HEK293 (cell line): ENCODE measurements around the gene GMDS.

ENCODE experiments used
- CTCF ChIA-PET: fragments of 350-600 bp; formaldehyde crosslinking; extraction: SDS; loops from one replicate; lab custom pipeline; 2021; ENCODE audit warnings: antibody characterized with exemption; lab: Yijun Ruan, JAX
- POLR2A ChIA-PET: fragments of 300-600 bp; formaldehyde crosslinking; extraction: SDS; loops from one replicate; lab custom pipeline; 2020; ENCODE audit warnings: antibody characterized with exemption, inconsistent platforms; lab: Yijun Ruan, JAX
- H3K27ac ChIP-seq: fragments of 200-500 bp; sonication (Bioruptor generic); 2 replicates; pipeline ENCODE4 v1.5.1; 2014; ENCODE audit warnings: low read depth, low read length, control low read depth, inconsistent platforms; ENCODE audit errors: extremely low read depth
- H3K36me3 ChIP-seq, 2 experiments: fragments of 200-500 bp in 1 of 2; sonication (Bioruptor generic) in 1 of 2; 1 replicate in 1 of 2; 2 replicates in 1 of 2; pipeline ENCODE4 v1.5.1; 2014 to 2017; ENCODE audit warnings: inconsistent platforms in 2 of 2, low read length in 2 of 2; ENCODE audit not compliant: control insufficient read depth in 2 of 2, insufficient read depth in 1 of 2
- H3K4me1 ChIP-seq: fragments of 200-500 bp; sonication (Bioruptor generic); 2 replicates; pipeline ENCODE4 v1.5.1; 2014; ENCODE audit warnings: mild to moderate bottlenecking, low read length, inconsistent platforms; ENCODE audit not compliant: control insufficient read depth, insufficient read depth
- H3K4me3 ChIP-seq: 2 replicates; pipeline ENCODE4 v1.5.1; 2011; ENCODE audit warnings: low read depth, mild to moderate bottlenecking, control low read depth, low read length, moderate library complexity
- H3K9me3 ChIP-seq: fragments of 200-500 bp; sonication (Bioruptor generic); 2 replicates; pipeline ENCODE4 v1.5.1; 2014; ENCODE audit warnings: low read depth, low read length, inconsistent platforms; ENCODE audit not compliant: control insufficient read depth, insufficient read depth
- FEZF1 ChIP-seq: fragments of 450-650 bp; formaldehyde crosslinking; IDR thresholded peaks from 2 replicates; pipeline ENCODE4 v1.5.1; 2016; ENCODE audit warnings: missing biosample characterization, missing genetic modification characterization
- HOXD13 ChIP-seq: sonication (generic); formaldehyde crosslinking; IDR thresholded peaks from 2 replicates; pipeline ENCODE4 v1.8.0; 2022; ENCODE audit warnings: missing genetic modification reagents, borderline replicate concordance
- IKZF3 ChIP-seq: fragments of 450-650 bp; IDR thresholded peaks from 2 replicates; pipeline ENCODE4 v1.5.0; 2018; ENCODE audit warnings: missing biosample characterization, mild to moderate bottlenecking, missing genetic modification characterization, moderate library complexity
- KLF10 ChIP-seq: fragments of 450-650 bp; IDR thresholded peaks from 2 replicates; pipeline ENCODE4 v1.5.1; 2018; ENCODE audit warnings: missing biosample characterization, mild to moderate bottlenecking, missing genetic modification characterization
- SETDB1 ChIP-seq: IDR thresholded peaks from one replicate; pipeline ENCODE4 v1.6.1; 2017; ENCODE audit warnings: mild to moderate bottlenecking, low read length, moderate library complexity, mixed read lengths; ENCODE audit not compliant: insufficient read length
- SP2 ChIP-seq: fragments of 450-650 bp; formaldehyde crosslinking; IDR thresholded peaks from 2 replicates; pipeline ENCODE4 v1.5.1; 2016; ENCODE audit warnings: missing biosample characterization, missing genetic modification characterization
- ZBTB17 ChIP-seq: fragments of 450-650 bp; formaldehyde crosslinking; IDR thresholded peaks from 2 replicates; pipeline ENCODE4 v1.5.1; 2016; ENCODE audit warnings: missing biosample characterization, missing genetic modification characterization
- ZEB2 ChIP-seq: fragments of 450-650 bp; formaldehyde crosslinking; IDR thresholded peaks from 2 replicates; pipeline ENCODE4 v1.5.1; 2016; ENCODE audit warnings: missing biosample characterization, missing genetic modification characterization
- ZNF114 ChIP-seq: fragments of 450-650 bp; formaldehyde crosslinking; IDR thresholded peaks from 2 replicates; pipeline ENCODE4 v1.5.0; 2017; ENCODE audit warnings: missing biosample characterization, missing genetic modification characterization
- ZNF335 ChIP-seq: fragments of 450-650 bp; formaldehyde crosslinking; conservative IDR thresholded peaks from 2 replicates; pipeline ENCODE4 v1.5.1; 2016; ENCODE audit warnings: missing biosample characterization, missing genetic modification characterization
- ZNF510 ChIP-seq: fragments of 450-650 bp; formaldehyde crosslinking; IDR thresholded peaks from 2 replicates; pipeline ENCODE4 v1.5.1; 2018; ENCODE audit warnings: mild to moderate bottlenecking, missing genetic modification characterization, missing biosample characterization; ENCODE audit not compliant: insufficient replicate concordance
- ZNF658 ChIP-seq: fragments of 450-650 bp; formaldehyde crosslinking; IDR thresholded peaks from 2 replicates; pipeline ENCODE4; 2016; ENCODE audit warnings: missing biosample characterization, missing genetic modification characterization
- ZNF76 ChIP-seq: fragments of 450-650 bp; formaldehyde crosslinking; IDR thresholded peaks from 2 replicates; pipeline ENCODE4; 2016; ENCODE audit warnings: low read depth, missing biosample characterization, missing genetic modification characterization, borderline replicate concordance
- ZNF791 ChIP-seq: fragments of 450-650 bp; formaldehyde crosslinking; IDR thresholded peaks from 2 replicates; pipeline ENCODE4 v1.5.1; 2016; ENCODE audit warnings: missing biosample characterization, missing genetic modification characterization
- ZSCAN30 ChIP-seq: fragments of 450-650 bp; IDR thresholded peaks from 2 replicates; pipeline ENCODE4 v1.5.1; 2018; ENCODE audit warnings: missing biosample characterization, mild to moderate bottlenecking, missing genetic modification characterization, moderate library complexity
- TF ChIP-seq, protein P1 (sequence below): fragments of 450-650 bp; formaldehyde crosslinking; IDR thresholded peaks from 2 replicates; pipeline ENCODE4 v1.5.1; 2016; ENCODE audit warnings: missing biosample characterization, missing genetic modification characterization
- TF ChIP-seq, protein P2 (sequence below): fragments of 450-650 bp; formaldehyde crosslinking; IDR thresholded peaks from 2 replicates; pipeline ENCODE4 v1.5.1; 2017; ENCODE audit warnings: missing biosample characterization, missing genetic modification characterization
- TF ChIP-seq, protein P3 (sequence below): fragments of 450-650 bp; formaldehyde crosslinking; IDR thresholded peaks from 2 replicates; pipeline ENCODE4 v1.5.1; 2016; ENCODE audit warnings: missing biosample characterization, missing genetic modification characterization
- TF ChIP-seq, protein P4 (sequence below): fragments of 450-650 bp; formaldehyde crosslinking; IDR thresholded peaks from 2 replicates; pipeline ENCODE4 v1.5.1; 2017; ENCODE audit warnings: missing biosample characterization, missing genetic modification characterization
- TF ChIP-seq, protein P5 (sequence below): fragments of 450-650 bp; formaldehyde crosslinking; IDR thresholded peaks from 2 replicates; pipeline ENCODE4 v1.5.1; 2016; ENCODE audit warnings: missing biosample characterization, missing genetic modification characterization
- TF ChIP-seq, protein P6 (sequence below): fragments of 450-650 bp; formaldehyde crosslinking; IDR thresholded peaks from 2 replicates; pipeline ENCODE4 v1.5.1; 2017; ENCODE audit warnings: missing biosample characterization, missing genetic modification characterization
- TF ChIP-seq, protein P7 (sequence below): IDR thresholded peaks from 2 replicates; pipeline ENCODE4 v1.6.1; 2011; ENCODE audit warnings: mild to moderate bottlenecking, low read depth, low read length, borderline replicate concordance

The GMDS gene

DNA sequence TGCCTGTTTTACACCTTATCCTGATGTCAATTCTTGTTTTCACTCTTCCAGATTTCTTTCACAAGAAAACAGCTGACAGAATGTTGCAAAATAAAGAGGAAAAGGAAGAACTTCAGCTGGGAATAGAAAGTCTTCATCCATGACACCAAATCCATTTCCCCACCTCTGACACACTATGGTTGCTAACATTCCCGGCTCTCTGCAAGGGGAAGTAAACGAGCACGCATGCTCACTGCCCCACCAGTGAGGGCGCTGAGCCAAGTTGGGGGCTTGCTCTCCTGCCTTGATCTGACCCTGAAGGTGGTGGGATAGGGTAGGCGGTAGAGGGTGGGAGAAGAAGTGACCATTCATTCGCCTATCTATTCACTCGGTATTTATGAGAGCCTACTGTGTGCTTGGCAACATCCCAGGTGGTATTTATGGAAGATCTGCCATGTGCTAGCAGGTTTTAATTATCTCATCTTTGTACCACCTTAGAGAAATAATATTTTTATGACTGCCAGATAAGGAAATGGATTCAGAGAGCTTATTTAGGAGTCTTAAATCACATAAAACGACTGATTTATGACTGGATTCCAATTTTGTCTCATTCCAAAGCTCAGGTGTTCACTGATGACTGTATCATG is 429.5 kb downstream of the GMDS start (continued):
- no peak for TF ChIP-seq ZNF76 (tag by site-specific recombination)
- TF ChIP-seq, protein P1, sequence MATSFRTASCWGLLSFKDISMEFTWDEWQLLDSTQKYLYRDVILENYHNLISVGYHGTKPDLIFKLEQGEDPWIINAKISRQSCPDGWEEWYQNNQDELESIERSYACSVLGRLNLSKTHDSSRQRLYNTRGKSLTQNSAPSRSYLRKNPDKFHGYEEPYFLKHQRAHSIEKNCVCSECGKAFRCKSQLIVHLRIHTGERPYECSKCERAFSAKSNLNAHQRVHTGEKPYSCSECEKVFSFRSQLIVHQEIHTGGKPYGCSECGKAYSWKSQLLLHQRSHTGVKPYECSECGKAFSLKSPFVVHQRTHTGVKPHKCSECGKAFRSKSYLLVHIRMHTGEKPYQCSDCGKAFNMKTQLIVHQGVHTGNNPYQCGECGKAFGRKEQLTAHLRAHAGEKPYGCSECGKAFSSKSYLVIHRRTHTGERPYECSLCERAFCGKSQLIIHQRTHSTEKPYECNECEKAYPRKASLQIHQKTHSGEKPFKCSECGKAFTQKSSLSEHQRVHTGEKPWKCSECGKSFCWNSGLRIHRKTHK, result no peak
- TF ChIP-seq ZBTB17 (tag by site-specific recombination), result peak; percentile 89
- TF ChIP-seq FEZF1 (tag by site-specific recombination), result peak; percentile 43; the same call in 1 of the 2 replicates
- TF ChIP-seq, protein P2, sequence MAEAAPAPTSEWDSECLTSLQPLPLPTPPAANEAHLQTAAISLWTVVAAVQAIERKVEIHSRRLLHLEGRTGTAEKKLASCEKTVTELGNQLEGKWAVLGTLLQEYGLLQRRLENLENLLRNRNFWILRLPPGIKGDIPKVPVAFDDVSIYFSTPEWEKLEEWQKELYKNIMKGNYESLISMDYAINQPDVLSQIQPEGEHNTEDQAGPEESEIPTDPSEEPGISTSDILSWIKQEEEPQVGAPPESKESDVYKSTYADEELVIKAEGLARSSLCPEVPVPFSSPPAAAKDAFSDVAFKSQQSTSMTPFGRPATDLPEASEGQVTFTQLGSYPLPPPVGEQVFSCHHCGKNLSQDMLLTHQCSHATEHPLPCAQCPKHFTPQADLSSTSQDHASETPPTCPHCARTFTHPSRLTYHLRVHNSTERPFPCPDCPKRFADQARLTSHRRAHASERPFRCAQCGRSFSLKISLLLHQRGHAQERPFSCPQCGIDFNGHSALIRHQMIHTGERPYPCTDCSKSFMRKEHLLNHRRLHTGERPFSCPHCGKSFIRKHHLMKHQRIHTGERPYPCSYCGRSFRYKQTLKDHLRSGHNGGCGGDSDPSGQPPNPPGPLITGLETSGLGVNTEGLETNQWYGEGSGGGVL (tag by site-specific recombination), result peak; percentile 27; the same call in 1 of the 2 replicates
- TF ChIP-seq, protein P3, sequence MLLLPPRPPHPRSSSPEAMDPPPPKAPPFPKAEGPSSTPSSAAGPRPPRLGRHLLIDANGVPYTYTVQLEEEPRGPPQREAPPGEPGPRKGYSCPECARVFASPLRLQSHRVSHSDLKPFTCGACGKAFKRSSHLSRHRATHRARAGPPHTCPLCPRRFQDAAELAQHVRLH (tag by site-specific recombination), result peak; percentile 64; the same call in 1 of the 2 replicates
- TF ChIP-seq ZNF791 (tag by site-specific recombination), result no peak
- TF ChIP-seq, protein P4, sequence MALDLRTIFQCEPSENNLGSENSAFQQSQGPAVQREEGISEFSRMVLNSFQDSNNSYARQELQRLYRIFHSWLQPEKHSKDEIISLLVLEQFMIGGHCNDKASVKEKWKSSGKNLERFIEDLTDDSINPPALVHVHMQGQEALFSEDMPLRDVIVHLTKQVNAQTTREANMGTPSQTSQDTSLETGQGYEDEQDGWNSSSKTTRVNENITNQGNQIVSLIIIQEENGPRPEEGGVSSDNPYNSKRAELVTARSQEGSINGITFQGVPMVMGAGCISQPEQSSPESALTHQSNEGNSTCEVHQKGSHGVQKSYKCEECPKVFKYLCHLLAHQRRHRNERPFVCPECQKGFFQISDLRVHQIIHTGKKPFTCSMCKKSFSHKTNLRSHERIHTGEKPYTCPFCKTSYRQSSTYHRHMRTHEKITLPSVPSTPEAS (tag by site-specific recombination), result no peak
- 0 out of 2 replicates have a peak, but pooled peaks have one; percentile 53 for TF ChIP-seq ZSCAN30 (tag by site-specific recombination)
- TF ChIP-seq KLF10 (tag by site-specific recombination), result peak; percentile 48; the same call in 1 of the 2 replicates
- TF ChIP-seq ZNF510 (tag by site-specific recombination), result no peak
- no peak for TF ChIP-seq SP2 (tag by site-specific recombination)
- TF ChIP-seq HOXD13 (CRISPR knock-in tag), result no peak
- TF ChIP-seq ZEB2 (tag by site-specific recombination), result peak; percentile 58; the same call in 1 of the 2 replicates
- TF ChIP-seq, protein P5, sequence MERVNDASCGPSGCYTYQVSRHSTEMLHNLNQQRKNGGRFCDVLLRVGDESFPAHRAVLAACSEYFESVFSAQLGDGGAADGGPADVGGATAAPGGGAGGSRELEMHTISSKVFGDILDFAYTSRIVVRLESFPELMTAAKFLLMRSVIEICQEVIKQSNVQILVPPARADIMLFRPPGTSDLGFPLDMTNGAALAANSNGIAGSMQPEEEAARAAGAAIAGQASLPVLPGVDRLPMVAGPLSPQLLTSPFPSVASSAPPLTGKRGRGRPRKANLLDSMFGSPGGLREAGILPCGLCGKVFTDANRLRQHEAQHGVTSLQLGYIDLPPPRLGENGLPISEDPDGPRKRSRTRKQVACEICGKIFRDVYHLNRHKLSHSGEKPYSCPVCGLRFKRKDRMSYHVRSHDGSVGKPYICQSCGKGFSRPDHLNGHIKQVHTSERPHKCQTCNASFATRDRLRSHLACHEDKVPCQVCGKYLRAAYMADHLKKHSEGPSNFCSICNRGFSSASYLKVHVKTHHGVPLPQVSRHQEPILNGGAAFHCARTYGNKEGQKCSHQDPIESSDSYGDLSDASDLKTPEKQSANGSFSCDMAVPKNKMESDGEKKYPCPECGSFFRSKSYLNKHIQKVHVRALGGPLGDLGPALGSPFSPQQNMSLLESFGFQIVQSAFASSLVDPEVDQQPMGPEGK (tag by site-specific recombination), result peak; percentile 27; the same call in 1 of the 2 replicates
- TF ChIP-seq, protein P6, sequence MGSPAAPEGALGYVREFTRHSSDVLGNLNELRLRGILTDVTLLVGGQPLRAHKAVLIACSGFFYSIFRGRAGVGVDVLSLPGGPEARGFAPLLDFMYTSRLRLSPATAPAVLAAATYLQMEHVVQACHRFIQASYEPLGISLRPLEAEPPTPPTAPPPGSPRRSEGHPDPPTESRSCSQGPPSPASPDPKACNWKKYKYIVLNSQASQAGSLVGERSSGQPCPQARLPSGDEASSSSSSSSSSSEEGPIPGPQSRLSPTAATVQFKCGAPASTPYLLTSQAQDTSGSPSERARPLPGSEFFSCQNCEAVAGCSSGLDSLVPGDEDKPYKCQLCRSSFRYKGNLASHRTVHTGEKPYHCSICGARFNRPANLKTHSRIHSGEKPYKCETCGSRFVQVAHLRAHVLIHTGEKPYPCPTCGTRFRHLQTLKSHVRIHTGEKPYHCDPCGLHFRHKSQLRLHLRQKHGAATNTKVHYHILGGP, result peak; percentile 72

DNA sequence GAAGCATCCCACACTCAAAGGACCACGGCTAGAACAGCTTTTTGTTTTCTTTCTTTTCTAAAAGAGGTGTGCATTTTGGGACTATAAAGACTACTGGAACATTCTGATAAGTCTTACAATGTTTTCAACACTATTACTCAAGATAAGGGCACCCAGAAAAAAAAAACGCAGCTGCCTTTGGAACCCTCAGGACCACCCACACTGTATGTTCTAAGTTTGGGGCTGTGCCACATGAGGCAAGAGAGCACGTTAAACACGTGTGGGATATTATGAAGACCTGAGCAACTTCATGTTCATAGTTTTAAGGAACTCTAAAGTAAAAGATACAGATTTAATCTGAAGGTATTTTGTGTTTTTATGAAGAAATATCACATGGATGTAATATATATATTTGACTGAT is 431.1 kb downstream of the GMDS start:
- ChIA-PET CTCF (interaction anchor here (0.6 kb wide), 2 partner anchors 9 to 12 kb away, joined by 3 read pairs; no protein-coding TSS in a partner anchor), POLR2A (no interaction called here)
- Histone ChIP-seq H3K4me1 (peaks cover 39% of the 10 kb centered on the region), H3K27ac (no peak overlapping the region), H3K9me3 (no peaks in the 10 kb centered on the region), H3K36me3 (no peaks in the 10 kb centered on the region), H3K4me3 (no peak overlapping the region)
- TF ChIP-seq SETDB1 (no peak), IKZF3 (tag by site-specific recombination) (0 out of 2 replicates have a peak, but pooled peaks have one; percentile 18), ZNF114 (no peak), ZNF335 (tag by site-specific recombination) (peak; percentile 38), ZNF658 (tag by site-specific recombination) (no peak)
- TF ChIP-seq, protein P7, sequence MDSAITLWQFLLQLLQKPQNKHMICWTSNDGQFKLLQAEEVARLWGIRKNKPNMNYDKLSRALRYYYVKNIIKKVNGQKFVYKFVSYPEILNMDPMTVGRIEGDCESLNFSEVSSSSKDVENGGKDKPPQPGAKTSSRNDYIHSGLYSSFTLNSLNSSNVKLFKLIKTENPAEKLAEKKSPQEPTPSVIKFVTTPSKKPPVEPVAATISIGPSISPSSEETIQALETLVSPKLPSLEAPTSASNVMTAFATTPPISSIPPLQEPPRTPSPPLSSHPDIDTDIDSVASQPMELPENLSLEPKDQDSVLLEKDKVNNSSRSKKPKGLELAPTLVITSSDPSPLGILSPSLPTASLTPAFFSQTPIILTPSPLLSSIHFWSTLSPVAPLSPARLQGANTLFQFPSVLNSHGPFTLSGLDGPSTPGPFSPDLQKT, result no peak
